Neuron (in vitro differentiated cells): ENCODE results near the gene HAUS5.

Source experiments
- H2AFZ ChIP-seq: one replicate; pipeline ENCODE4 v1.6.1; 2013; ENCODE audit warnings: low read depth, mild to moderate bottlenecking, inconsistent platforms, low read length, moderate library complexity
- H3K27me3 ChIP-seq: one replicate; pipeline ENCODE4 v1.6.1; 2013; ENCODE audit warnings: low read length; ENCODE audit not compliant: insufficient read depth
- H3K36me3 ChIP-seq: one replicate; pipeline ENCODE4 v1.6.1; 2013; ENCODE audit warnings: low read length; ENCODE audit not compliant: insufficient read depth
- H3K4me1 ChIP-seq: one replicate; pipeline ENCODE4 v1.6.1; 2013; ENCODE audit warnings: low read length; ENCODE audit not compliant: insufficient read depth
- H3K4me3 ChIP-seq: 2 replicates; pipeline ENCODE4 v1.5.1; 2013; ENCODE audit warnings: mild to moderate bottlenecking, low read length, moderate library complexity
- H3K9me3 ChIP-seq: one replicate; pipeline ENCODE4 v1.6.1; 2013; ENCODE audit warnings: low read length

HAUS5 gene, protein sequence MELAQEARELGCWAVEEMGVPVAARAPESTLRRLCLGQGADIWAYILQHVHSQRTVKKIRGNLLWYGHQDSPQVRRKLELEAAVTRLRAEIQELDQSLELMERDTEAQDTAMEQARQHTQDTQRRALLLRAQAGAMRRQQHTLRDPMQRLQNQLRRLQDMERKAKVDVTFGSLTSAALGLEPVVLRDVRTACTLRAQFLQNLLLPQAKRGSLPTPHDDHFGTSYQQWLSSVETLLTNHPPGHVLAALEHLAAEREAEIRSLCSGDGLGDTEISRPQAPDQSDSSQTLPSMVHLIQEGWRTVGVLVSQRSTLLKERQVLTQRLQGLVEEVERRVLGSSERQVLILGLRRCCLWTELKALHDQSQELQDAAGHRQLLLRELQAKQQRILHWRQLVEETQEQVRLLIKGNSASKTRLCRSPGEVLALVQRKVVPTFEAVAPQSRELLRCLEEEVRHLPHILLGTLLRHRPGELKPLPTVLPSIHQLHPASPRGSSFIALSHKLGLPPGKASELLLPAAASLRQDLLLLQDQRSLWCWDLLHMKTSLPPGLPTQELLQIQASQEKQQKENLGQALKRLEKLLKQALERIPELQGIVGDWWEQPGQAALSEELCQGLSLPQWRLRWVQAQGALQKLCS

GRCh38 chr19:35612559-35613321 lies at the start of gene HAUS5:
TSS of gene HAUS5 (plus strand) at chr19:35612735. CDS start at chr19:35612795, 60 bp downstream.
- H3K27me3 ChIP-seq, result no peaks in the 10 kb centered on the region
- H3K4me3 ChIP-seq, result peak within 1 kb of the TSS; percentile 95
- peaks cover 4% of the 10 kb centered on the region for H3K9me3 ChIP-seq
- peak within 1 kb of the TSS; percentile 78 for H2AFZ ChIP-seq
- H3K4me1 ChIP-seq, result no peaks in the 10 kb centered on the region
- H3K36me3 ChIP-seq, result peaks cover 26% of the 10 kb centered on the region

- Histone ChIP-seq H3K36me3 (no peaks in the 10 kb centered on the region), H2AFZ (no peak overlapping the region), H3K9me3 (peaks cover 2% of the 10 kb centered on the region), H3K27me3 (peaks cover 41% of the 10 kb centered on the region), H3K4me3 (no peak overlapping the region), H3K4me1 (no peaks in the 10 kb centered on the region)
Observed at GRCh38 chr19:35562776-35563175, 49.8 kb upstream of the HAUS5 start.

DNA sequence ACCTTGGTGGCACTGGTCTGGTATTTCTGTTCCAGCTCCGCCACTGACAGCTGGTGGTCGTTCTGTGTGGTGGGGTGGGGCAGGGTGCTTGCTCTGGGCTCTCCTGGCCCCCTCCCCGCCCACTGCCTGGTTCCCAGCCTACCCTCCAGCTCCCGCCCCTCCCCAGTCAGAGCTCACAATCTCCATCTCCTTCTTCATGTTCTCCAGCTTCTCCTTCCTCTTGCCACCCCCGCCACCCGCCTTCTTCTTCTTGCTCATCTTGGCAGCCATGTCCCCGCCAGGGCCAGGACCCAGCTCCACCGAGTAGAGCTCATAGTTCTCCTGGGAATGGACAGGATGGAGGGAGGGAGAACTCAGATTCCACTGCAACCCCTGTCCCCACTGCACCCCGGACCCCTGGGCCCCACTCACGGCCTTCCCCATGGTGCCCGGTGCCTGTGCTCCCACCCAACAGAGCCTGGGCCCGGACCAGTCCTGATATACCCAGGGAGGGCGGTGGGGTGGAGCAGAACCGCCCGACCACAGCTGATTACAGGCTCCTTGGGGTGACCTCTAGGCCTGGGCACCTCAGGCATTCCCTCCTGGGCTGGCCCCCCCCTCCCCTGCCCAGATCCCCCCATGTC lies 49.2 kb upstream of the HAUS5 start, which contains the start of gene ATP4A:
ATP4A (minus strand) TSS at position 452 of the 623 bp plus-strand sequence; CDS start at position 423, 29 bp downstream.
- no peak within 1 kb of the TSS for H3K4me3 ChIP-seq
- no peaks in the 10 kb centered on the region for H3K4me1 ChIP-seq
- peaks cover 37% of the 10 kb centered on the region for H3K27me3 ChIP-seq
- H3K9me3 ChIP-seq, result peaks cover 2% of the 10 kb centered on the region
- no peak within 1 kb of the TSS for H2AFZ ChIP-seq
- no peaks in the 10 kb centered on the region for H3K36me3 ChIP-seq

DNA sequence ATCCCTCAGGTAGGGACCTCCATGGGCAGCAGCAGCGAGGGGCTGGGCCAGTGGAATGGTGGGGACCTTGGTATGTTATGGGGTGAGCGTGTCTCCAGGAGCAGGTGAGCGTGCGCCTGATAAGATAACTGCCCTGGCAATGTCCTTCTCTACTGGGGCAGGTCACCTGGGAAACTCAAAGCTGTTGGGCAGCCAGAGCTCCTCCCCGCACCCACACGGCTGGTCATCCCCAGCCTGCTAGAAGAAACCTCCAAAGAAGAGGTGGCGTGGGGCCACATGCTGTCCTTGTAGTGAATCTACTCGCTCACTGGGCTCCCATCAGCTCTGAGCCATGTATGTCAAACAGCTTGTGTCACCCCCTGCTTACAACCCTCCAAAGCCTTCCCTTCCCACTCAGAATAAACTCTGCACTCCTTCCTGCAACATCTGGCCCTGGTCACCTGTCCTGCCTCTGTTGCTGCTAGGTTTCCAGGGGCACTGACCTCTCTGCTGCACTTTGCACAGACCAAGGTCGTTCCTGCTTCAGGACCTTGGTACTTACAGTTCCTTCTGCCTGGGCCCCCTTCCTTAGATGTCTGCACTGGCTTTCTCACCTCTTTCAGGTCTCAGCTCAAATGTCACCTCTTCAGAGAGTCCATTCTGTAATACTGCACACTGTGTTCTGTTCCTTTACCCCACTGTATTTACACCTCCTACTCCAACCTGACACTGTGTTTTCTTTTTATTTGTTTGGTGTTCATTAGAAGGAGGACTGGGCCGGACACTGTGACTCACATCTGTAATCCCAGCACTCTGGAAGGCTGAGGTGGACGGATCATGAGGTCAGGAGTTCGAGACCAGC lies 47.3 kb upstream of the HAUS5 start:
- H2AFZ ChIP-seq, result no peak overlapping the region
- no peak overlapping the region for H3K4me3 ChIP-seq
- H3K36me3 ChIP-seq, result no peaks in the 10 kb centered on the region
- H3K27me3 ChIP-seq, result peaks cover 17% of the 10 kb centered on the region
- H3K9me3 ChIP-seq, result no peaks in the 10 kb centered on the region
- no peaks in the 10 kb centered on the region for H3K4me1 ChIP-seq

DNA sequence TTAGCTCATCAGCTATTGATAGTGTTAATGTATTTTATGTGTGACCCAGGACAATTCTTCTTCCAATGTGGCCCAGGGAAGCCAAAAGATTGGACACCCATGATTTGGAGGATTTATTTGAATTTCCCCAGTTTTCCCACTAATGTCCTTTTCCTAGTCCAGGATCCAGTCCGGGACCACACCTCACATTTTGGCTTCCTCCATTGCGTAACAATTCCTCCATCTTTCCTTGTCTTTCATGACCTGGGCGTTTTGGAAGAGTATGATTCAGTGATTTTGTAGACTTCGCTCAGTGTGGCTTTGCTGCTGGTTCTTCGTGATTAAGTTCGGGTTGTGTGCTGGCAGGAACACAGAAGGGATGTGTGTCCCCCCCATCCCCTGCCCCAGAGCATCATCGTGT lies 45.8 kb upstream of the HAUS5 start:
- Histone ChIP-seq H3K4me1 (no peaks in the 10 kb centered on the region), H3K9me3 (no peaks in the 10 kb centered on the region), H3K4me3 (no peak overlapping the region), H2AFZ (no peak overlapping the region), H3K36me3 (no peaks in the 10 kb centered on the region), H3K27me3 (peaks cover 10% of the 10 kb centered on the region)

- H2AFZ ChIP-seq, result no peak overlapping the region
- no peaks in the 10 kb centered on the region for H3K4me1 ChIP-seq
- H3K9me3 ChIP-seq, result no peaks in the 10 kb centered on the region
- H3K36me3 ChIP-seq, result no peaks in the 10 kb centered on the region
- H3K4me3 ChIP-seq, result no peak overlapping the region
- peaks cover 2% of the 10 kb centered on the region for H3K27me3 ChIP-seq
Observed at GRCh38 chr19:35569281-35569781, 43.2 kb upstream of the HAUS5 start.

DNA sequence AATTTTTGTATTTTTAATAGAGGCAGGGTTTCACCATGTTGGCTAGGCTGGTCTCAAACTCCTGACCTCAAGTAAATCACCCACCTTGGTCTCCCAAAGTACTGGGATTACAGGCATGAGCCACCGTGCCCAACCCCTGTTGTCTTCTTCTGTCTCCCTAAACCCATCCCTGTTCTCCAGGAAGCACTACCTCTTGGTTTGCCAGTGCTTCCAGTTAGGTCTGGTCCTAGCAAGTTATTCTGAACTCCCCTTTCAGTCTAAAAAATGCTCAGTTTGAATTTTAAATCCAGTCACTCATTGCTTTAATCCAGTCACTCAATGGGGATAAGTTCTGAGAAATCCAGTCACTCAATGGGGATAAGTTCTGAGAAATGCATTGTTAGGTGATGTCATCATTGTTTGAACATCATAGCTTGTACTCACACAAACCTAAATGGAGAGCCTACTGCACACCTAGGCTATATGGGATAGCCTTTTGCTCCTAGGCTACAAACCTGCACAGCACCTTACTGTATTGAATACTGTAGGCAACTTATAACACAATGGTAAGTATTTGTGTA lies 41.0 kb upstream of the HAUS5 start:
- H3K36me3 ChIP-seq, result no peaks in the 10 kb centered on the region
- H3K9me3 ChIP-seq, result no peaks in the 10 kb centered on the region
- H3K27me3 ChIP-seq, result peaks cover 2% of the 10 kb centered on the region
- no peaks in the 10 kb centered on the region for H3K4me1 ChIP-seq
- H3K4me3 ChIP-seq, result no peak overlapping the region
- H2AFZ ChIP-seq, result no peak overlapping the region

- Histone ChIP-seq H2AFZ (no peak overlapping the region), H3K9me3 (no peaks in the 10 kb centered on the region), H3K36me3 (no peaks in the 10 kb centered on the region), H3K27me3 (no peaks in the 10 kb centered on the region), H3K4me3 (no peak overlapping the region), H3K4me1 (no peaks in the 10 kb centered on the region)
Observed at GRCh38 chr19:35577918-35578317, 34.6 kb upstream of the HAUS5 start.

DNA sequence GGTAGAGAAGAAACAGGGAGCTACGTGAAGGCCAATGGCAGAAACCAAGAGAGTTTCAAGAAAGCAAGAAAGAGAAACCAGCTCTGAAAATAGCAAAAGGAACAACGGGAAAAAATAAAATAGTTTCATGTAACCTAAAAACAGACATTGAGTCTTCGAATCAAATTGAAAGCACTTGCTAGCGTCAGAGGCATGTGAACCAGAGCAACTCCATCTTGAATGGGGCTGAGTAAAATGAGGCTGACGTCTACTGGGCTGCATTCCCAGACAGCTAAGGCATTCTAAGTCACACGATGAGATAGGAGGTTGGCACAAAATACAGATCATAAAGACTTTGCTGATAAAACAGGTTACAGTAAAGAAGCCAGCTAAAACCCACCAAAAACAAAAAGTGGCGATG lies 33.8 kb upstream of the HAUS5 start:
- Histone ChIP-seq H3K9me3 (no peaks in the 10 kb centered on the region), H3K4me3 (no peak overlapping the region), H3K36me3 (no peaks in the 10 kb centered on the region), H3K27me3 (no peaks in the 10 kb centered on the region), H3K4me1 (no peaks in the 10 kb centered on the region), H2AFZ (no peak overlapping the region)

- H3K4me1 ChIP-seq, result peaks cover 8% of the 10 kb centered on the region
- no peaks in the 10 kb centered on the region for H3K27me3 ChIP-seq
- H3K36me3 ChIP-seq, result no peaks in the 10 kb centered on the region
Observed at GRCh38 chr19:35582760-35583159, 29.8 kb upstream of the HAUS5 start.

GRCh38 chr19:35585848-35586247 lies 26.7 kb upstream of the HAUS5 start, which contains the start of gene PMIS2:
TSS of gene PMIS2 (plus strand) at chr19:35586173. CDS start at chr19:35586260, 87 bp downstream.
- H3K27me3 ChIP-seq, result no peaks in the 10 kb centered on the region
- no peaks in the 10 kb centered on the region for H3K9me3 ChIP-seq
- peaks cover 9% of the 10 kb centered on the region for H3K4me1 ChIP-seq
- H3K36me3 ChIP-seq, result no peaks in the 10 kb centered on the region
- no peak within 1 kb of the TSS for H2AFZ ChIP-seq
- H3K4me3 ChIP-seq, result no peak within 1 kb of the TSS

More at GRCh38 chr19:35582760-35583159, 29.8 kb upstream of the HAUS5 start:
- no peaks in the 10 kb centered on the region for H3K9me3 ChIP-seq
- no peak overlapping the region for H2AFZ ChIP-seq
- H3K4me3 ChIP-seq, result no peak overlapping the region

DNA sequence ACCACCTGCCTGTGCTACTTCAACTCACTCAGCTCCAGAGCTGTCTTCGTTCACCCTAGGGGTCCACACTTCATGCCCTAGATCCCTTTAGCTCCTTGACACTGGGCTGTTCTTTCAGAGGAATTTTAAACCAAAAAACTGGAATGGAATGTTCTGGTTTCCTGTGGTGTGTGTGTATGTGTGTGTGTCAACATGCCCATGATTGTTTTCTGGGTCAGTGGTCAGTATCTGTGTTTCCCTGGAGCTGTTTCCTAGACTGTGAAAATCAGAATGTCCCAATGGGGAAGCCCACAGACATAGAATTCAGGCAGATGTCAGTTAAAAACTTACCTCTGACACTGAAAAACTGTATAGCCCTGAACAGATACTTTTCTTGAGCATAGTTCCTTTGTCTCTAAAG lies 25.2 kb upstream of the HAUS5 start:
- H3K9me3 ChIP-seq, result no peaks in the 10 kb centered on the region
- H2AFZ ChIP-seq, result no peak overlapping the region
- peaks cover 9% of the 10 kb centered on the region for H3K4me1 ChIP-seq
- no peaks in the 10 kb centered on the region for H3K27me3 ChIP-seq
- H3K4me3 ChIP-seq, result no peak overlapping the region
- H3K36me3 ChIP-seq, result no peaks in the 10 kb centered on the region
